Neural progenitor cell (in vitro differentiated cells): ENCODE measurements around the gene PDE6A.

ENCODE experiments used
- CTCF ChIP-seq: fragments of 200-600 bp; sonication (generic); IDR thresholded peaks from 2 replicates; pipeline ENCODE4 v1.5.1; 2017; ENCODE audit warnings: antibody characterized with exemption, mild to moderate bottlenecking
- EZH2 ChIP-seq: fragments of 200-600 bp; sonication (generic); IDR thresholded peaks from 2 replicates; pipeline ENCODE4 v1.6.1; 2017; ENCODE audit warnings: antibody characterized with exemption, mild to moderate bottlenecking, moderate library complexity

GRCh38 chr5:149954798-149955197 is 10.2 kb upstream of the PDE6A start:
- no peak for TF ChIP-seq CTCF
- no peak for TF ChIP-seq EZH2
